ENCODE measurements around the gene SCNN1A.
"Not testable (repeated sequence)": the region's sequence is repeated elsewhere in the genome, so short reads cannot be mapped to it uniquely, and the experiment has no call there.

The SCNN1A gene

DNA sequence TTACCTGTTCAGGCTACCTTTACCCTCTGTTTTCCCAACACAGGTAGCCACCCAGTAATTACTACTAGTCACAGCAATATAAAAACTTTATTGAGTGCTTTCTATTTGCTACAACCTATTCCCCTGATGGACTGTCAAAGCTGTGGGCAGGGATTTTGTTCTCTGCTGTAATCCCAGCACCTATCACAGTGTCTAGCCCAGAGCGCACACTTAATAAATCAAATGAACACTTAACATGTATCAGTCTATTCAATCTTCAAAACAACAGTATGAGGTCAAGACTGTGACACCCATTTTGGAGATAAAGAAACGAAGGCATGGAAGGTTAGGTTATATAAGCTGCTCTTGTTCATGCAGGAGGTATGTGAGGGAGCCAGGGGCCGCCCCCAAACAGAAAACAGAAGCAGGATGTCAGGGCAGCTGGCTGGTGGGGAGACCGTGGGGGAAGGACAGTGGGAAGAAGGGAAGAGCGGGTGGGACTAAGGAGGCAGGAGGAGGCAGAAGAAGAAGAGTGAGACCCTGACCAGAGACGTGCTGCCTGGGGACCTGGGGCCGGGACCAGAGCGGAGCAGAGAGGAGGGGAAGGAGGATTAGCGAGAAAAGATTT, 35.2 kb downstream of the SCNN1A start:
- TF ChIP-seq, protein P1, sequence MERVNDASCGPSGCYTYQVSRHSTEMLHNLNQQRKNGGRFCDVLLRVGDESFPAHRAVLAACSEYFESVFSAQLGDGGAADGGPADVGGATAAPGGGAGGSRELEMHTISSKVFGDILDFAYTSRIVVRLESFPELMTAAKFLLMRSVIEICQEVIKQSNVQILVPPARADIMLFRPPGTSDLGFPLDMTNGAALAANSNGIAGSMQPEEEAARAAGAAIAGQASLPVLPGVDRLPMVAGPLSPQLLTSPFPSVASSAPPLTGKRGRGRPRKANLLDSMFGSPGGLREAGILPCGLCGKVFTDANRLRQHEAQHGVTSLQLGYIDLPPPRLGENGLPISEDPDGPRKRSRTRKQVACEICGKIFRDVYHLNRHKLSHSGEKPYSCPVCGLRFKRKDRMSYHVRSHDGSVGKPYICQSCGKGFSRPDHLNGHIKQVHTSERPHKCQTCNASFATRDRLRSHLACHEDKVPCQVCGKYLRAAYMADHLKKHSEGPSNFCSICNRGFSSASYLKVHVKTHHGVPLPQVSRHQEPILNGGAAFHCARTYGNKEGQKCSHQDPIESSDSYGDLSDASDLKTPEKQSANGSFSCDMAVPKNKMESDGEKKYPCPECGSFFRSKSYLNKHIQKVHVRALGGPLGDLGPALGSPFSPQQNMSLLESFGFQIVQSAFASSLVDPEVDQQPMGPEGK (CRISPR knock-in tag; IDR thresholded peaks at IDR 0.05; ENCODE audit: borderline replicate concordance): no peak
- TF ChIP-seq TOX (CRISPR knock-in tag; IDR thresholded peaks at IDR 0.05; ENCODE audit: borderline replicate concordance): no peak
- TF ChIP-seq ZNF565 (CRISPR knock-in tag; conservative IDR thresholded peaks at IDR 0.05; ENCODE audit: low read depth): no peak
- no peak for TF ChIP-seq ZNF8 (CRISPR knock-in tag; IDR thresholded peaks at IDR 0.05)
- no peak for TF ChIP-seq GLIS3 (CRISPR knock-in tag; IDR thresholded peaks at IDR 0.05)
- TF ChIP-seq ZNF70 (CRISPR knock-in tag; IDR thresholded peaks at IDR 0.05): no peak
- TF ChIP-seq OSR1 (CRISPR knock-in tag; IDR thresholded peaks at IDR 0.05): no peak
- TF ChIP-seq BACH2 (CRISPR knock-in tag; IDR thresholded peaks at IDR 0.05; ENCODE audit: borderline replicate concordance): no peak
- TF ChIP-seq, protein P2, sequence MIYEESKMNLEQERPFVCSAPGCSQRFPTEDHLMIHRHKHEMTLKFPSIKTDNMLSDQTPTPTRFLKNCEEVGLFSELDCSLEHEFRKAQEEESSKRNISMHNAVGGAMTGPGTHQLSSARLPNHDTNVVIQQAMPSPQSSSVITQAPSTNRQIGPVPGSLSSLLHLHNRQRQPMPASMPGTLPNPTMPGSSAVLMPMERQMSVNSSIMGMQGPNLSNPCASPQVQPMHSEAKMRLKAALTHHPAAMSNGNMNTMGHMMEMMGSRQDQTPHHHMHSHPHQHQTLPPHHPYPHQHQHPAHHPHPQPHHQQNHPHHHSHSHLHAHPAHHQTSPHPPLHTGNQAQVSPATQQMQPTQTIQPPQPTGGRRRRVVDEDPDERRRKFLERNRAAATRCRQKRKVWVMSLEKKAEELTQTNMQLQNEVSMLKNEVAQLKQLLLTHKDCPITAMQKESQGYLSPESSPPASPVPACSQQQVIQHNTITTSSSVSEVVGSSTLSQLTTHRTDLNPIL (CRISPR knock-in tag; IDR thresholded peaks at IDR 0.05; ENCODE audit: low read depth): no peak
- TF ChIP-seq, protein P3, sequence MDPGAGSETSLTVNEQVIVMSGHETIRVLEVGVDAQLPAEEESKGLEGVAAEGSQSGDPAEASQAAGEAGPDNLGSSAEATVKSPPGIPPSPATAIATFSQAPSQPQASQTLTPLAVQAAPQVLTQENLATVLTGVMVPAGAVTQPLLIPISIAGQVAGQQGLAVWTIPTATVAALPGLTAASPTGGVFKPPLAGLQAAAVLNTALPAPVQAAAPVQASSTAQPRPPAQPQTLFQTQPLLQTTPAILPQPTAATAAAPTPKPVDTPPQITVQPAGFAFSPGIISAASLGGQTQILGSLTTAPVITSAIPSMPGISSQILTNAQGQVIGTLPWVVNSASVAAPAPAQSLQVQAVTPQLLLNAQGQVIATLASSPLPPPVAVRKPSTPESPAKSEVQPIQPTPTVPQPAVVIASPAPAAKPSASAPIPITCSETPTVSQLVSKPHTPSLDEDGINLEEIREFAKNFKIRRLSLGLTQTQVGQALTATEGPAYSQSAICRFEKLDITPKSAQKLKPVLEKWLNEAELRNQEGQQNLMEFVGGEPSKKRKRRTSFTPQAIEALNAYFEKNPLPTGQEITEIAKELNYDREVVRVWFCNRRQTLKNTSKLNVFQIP (CRISPR knock-in tag; IDR thresholded peaks at IDR 0.05; ENCODE audit: borderline replicate concordance, low read depth): no peak
- TF ChIP-seq TCF4 (CRISPR knock-in tag; IDR thresholded peaks at IDR 0.05; ENCODE audit: borderline replicate concordance): no peak
- TF ChIP-seq ISL1 (CRISPR knock-in tag; IDR thresholded peaks at IDR 0.05): no peak
- TF ChIP-seq, protein P4, sequence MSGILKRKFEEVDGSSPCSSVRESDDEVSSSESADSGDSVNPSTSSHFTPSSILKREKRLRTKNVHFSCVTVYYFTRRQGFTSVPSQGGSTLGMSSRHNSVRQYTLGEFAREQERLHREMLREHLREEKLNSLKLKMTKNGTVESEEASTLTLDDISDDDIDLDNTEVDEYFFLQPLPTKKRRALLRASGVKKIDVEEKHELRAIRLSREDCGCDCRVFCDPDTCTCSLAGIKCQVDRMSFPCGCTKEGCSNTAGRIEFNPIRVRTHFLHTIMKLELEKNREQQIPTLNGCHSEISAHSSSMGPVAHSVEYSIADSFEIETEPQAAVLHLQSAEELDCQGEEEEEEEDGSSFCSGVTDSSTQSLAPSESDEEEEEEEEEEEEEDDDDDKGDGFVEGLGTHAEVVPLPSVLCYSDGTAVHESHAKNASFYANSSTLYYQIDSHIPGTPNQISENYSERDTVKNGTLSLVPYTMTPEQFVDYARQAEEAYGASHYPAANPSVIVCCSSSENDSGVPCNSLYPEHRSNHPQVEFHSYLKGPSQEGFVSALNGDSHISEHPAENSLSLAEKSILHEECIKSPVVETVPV (CRISPR knock-in tag; IDR thresholded peaks at IDR 0.05): no peak
- peak; percentile 5; the same call in 1 of the 3 replicates for ATAC-seq

DNA sequence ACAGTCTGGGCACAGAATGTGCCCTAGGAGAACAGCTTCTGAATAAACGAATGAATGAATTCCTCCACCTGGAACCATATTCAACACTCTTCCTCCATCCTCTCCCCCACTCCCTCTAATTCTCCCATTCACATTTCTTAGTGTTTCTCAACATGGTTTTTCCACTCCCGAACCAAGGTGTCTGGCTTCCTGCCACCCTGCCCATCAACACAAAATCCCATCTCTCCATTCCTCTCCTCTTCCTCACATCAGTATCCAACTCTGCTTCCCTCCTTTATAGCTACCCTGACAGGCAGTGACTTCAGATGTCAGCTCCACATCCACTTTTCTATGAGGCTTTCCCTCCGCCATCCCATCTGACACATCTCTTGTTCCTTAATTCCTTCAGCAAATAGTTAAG, 36.4 kb downstream of the SCNN1A start:
- TF ChIP-seq OSR1 (CRISPR knock-in tag; IDR thresholded peaks at IDR 0.05): no peak
- no peak for TF ChIP-seq BACH2 (CRISPR knock-in tag; IDR thresholded peaks at IDR 0.05; ENCODE audit: borderline replicate concordance)
- TF ChIP-seq ZNF70 (CRISPR knock-in tag; IDR thresholded peaks at IDR 0.05): no peak
- no peak for TF ChIP-seq ARNTL (CRISPR knock-in tag; IDR thresholded peaks at IDR 0.05; ENCODE audit: borderline replicate concordance, low read depth)
- no peak for TF ChIP-seq ESRRG (CRISPR knock-in tag; IDR thresholded peaks at IDR 0.05)
- TF ChIP-seq RARB (CRISPR knock-in tag; IDR thresholded peaks at IDR 0.05): no peak
- TF ChIP-seq, protein P3 (CRISPR knock-in tag; IDR thresholded peaks at IDR 0.05; ENCODE audit: borderline replicate concordance, low read depth): no peak
- no peak for TF ChIP-seq SNAI2 (CRISPR knock-in tag; IDR thresholded peaks at IDR 0.05)
- TF ChIP-seq, protein P2 (CRISPR knock-in tag; IDR thresholded peaks at IDR 0.05; ENCODE audit: low read depth): no peak
- no peak for TF ChIP-seq ZFP30 (CRISPR knock-in tag; IDR thresholded peaks at IDR 0.05)
- TF ChIP-seq GLIS3 (CRISPR knock-in tag; IDR thresholded peaks at IDR 0.05): no peak
- no peak for TF ChIP-seq PPARA (CRISPR knock-in tag; IDR thresholded peaks at IDR 0.05; ENCODE audit: borderline replicate concordance)
- TF ChIP-seq TOX (CRISPR knock-in tag; IDR thresholded peaks at IDR 0.05; ENCODE audit: borderline replicate concordance): no peak
- TF ChIP-seq ZNF565 (CRISPR knock-in tag; conservative IDR thresholded peaks at IDR 0.05; ENCODE audit: low read depth): no peak
- TF ChIP-seq, protein P1 (CRISPR knock-in tag; IDR thresholded peaks at IDR 0.05; ENCODE audit: borderline replicate concordance): no peak
- no peak for TF ChIP-seq ISL1 (CRISPR knock-in tag; IDR thresholded peaks at IDR 0.05)
- TF ChIP-seq ZNF8 (CRISPR knock-in tag; IDR thresholded peaks at IDR 0.05): no peak
- TF ChIP-seq CSDC2 (CRISPR knock-in tag; IDR thresholded peaks at IDR 0.05): no peak
- ATAC-seq: no peak

DNA sequence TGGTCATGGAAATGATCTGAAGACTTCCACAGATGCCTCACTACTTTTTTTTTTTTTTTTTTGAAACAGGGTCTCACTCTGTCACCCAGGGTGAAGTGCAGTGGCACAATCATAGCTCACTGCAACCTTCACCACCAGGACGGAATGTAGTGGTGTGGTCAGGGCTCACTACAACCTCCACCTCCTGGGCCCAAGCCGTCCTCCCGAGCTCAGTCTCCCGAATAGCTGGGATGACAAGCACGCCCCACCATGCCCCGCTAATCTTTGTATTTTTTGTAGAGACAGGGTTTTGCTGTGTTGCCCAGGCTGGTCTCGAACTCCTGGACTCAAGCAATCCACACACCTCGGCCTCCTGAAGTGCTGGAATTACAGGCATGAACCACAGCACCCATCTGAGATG, 36.8 kb downstream of the SCNN1A start:
- not testable (repeated sequence) for ATAC-seq
